T-helper 17 cell (primary cell): ENCODE measurements around the gene KLHL24. TPM values are rescaled to one million over a fixed set of nuclear protein-coding genes. Genes with fewer than 3 reads are reported as not detected.
"Not testable (repeated sequence)": the region's sequence is repeated elsewhere in the genome, so short reads cannot be mapped to it uniquely, and the experiment has no call there.

ENCODE experiments used
- ATAC-seq: fragments of 150-1000 bp; cut with Tn5 transposase; 2 replicates; pipeline ENCODE4 v1.10.0; 2021; ENCODE audit warnings: mild to moderate bottlenecking, moderate library complexity
- DNase-seq, 3 donors: peaks; one replicate each; pipeline versions ENCODE4 v3.0.0 to v3.0.0-alpha.2; 2020 to 2021
- H3K9me3 ChIP-seq: one replicate; pipeline ENCODE4 v1.7.0; 2013; ENCODE audit warnings: low read length, mild to moderate bottlenecking; ENCODE audit not compliant: control insufficient read depth, poor library complexity, severe bottlenecking
- H3K27ac Mint-ChIP-seq: one replicate; pipeline ENCODE4 v1.8.0; 2022; ENCODE audit warnings: mild to moderate bottlenecking, moderate library complexity, mixed read lengths
- H3K27me3 Mint-ChIP-seq: one replicate; pipeline ENCODE4 v1.8.0; 2022; ENCODE audit warnings: mixed read lengths
- H3K36me3 Mint-ChIP-seq: one replicate; pipeline ENCODE4 v1.8.0; 2022; ENCODE audit warnings: low read depth, mixed read lengths
- H3K4me1 Mint-ChIP-seq: one replicate; pipeline ENCODE4 v1.8.0; 2022; ENCODE audit warnings: mild to moderate bottlenecking, mixed read lengths
- H3K4me3 Mint-ChIP-seq: one replicate; pipeline ENCODE4 v1.8.0; 2022; ENCODE audit warnings: mild to moderate bottlenecking, moderate library complexity, mixed read lengths
- total RNA-seq, 4 donors: library from RNA in 2 of 4; stranded (reverse) in 2 of 4; gene quantifications; one replicate each; pipeline ENCODE4 v1.2.3 and lab custom pipeline; 2022 to 2026

KLHL24 gene
- total RNA-seq, 2 donors from 2014 or later, result 120 to 143 TPM

- Mint-ChIP-seq H3K27ac (peak overlapping the region; percentile 59), H3K27me3 (no peaks in the 10 kb centered on the region), H3K4me1 (peaks cover 25% of the 10 kb centered on the region), H3K36me3 (no peaks in the 10 kb centered on the region), H3K4me3 (peak overlapping the region; percentile 97)
- no peak for DNase-seq
- ATAC-seq, result no peak
- H3K9me3 ChIP-seq, result no peaks in the 10 kb centered on the region
Measured at GRCh38 chr3:183638101-183638852, 2.9 kb downstream of the KLHL24 start.

GRCh38 chr3:183640635-183641034 lies 5.2 kb downstream of the KLHL24 start:
- Mint-ChIP-seq H3K27ac (peak overlapping the region; percentile 57), H3K4me1 (peaks cover 19% of the 10 kb centered on the region)
- H3K9me3 ChIP-seq, H3K27me3 Mint-ChIP-seq, ATAC-seq, DNase-seq, H3K36me3 Mint-ChIP-seq, H3K4me3 Mint-ChIP-seq: not testable (repeated sequence)

GRCh38 chr3:183641882-183642281 lies 6.5 kb downstream of the KLHL24 start:
- ATAC-seq, result no peak
- Mint-ChIP-seq H3K27me3 (no peaks in the 10 kb centered on the region), H3K4me3 (no peak overlapping the region), H3K36me3 (no peaks in the 10 kb centered on the region), H3K4me1 (peaks cover 18% of the 10 kb centered on the region), H3K27ac (no peak overlapping the region)
- DNase-seq, result no peak
- no peaks in the 10 kb centered on the region for H3K9me3 ChIP-seq

- Mint-ChIP-seq H3K4me1 (peaks cover 14% of the 10 kb centered on the region), H3K27ac (no peak overlapping the region), H3K36me3 (no peaks in the 10 kb centered on the region), H3K27me3 (no peaks in the 10 kb centered on the region), H3K4me3 (no peak overlapping the region)
- no peak for ATAC-seq
- DNase-seq, result no peak
- no peaks in the 10 kb centered on the region for H3K9me3 ChIP-seq
Measured at GRCh38 chr3:183644244-183644643, 8.8 kb downstream of the KLHL24 start.

- H3K27ac Mint-ChIP-seq, result no peak overlapping the region
- no peak overlapping the region for H3K4me3 Mint-ChIP-seq
- ATAC-seq (no peak), DNase-seq (no peak)
- no peaks in the 10 kb centered on the region for H3K27me3 Mint-ChIP-seq
- H3K36me3 Mint-ChIP-seq, result no peaks in the 10 kb centered on the region
- no peaks in the 10 kb centered on the region for H3K9me3 ChIP-seq
- peaks cover 14% of the 10 kb centered on the region for H3K4me1 Mint-ChIP-seq
Measured at GRCh38 chr3:183645254-183645653, 9.8 kb downstream of the KLHL24 start.

- Mint-ChIP-seq H3K4me1 (peaks cover 2% of the 10 kb centered on the region), H3K27me3 (no peaks in the 10 kb centered on the region), H3K4me3 (no peak overlapping the region), H3K36me3 (peaks cover 16% of the 10 kb centered on the region), H3K27ac (no peak overlapping the region)
- ATAC-seq (no peak), DNase-seq (no peak)
- peaks cover 12% of the 10 kb centered on the region for H3K9me3 ChIP-seq
Measured at GRCh38 chr3:183650554-183650953, 15.1 kb downstream of the KLHL24 start.

GRCh38 chr3:183653209-183654064 lies 18.0 kb downstream of the KLHL24 start:
- Mint-ChIP-seq H3K27me3 (no peaks in the 10 kb centered on the region), H3K4me3 (no peak overlapping the region), H3K27ac (peak overlapping the region; percentile 17), H3K4me1 (peaks cover 4% of the 10 kb centered on the region), H3K36me3 (peaks cover 17% of the 10 kb centered on the region)
- H3K9me3 ChIP-seq, result peaks cover 15% of the 10 kb centered on the region
- ATAC-seq, result no peak
- DNase-seq, result no peak

- Mint-ChIP-seq H3K27ac (peak overlapping the region; percentile 39), H3K27me3 (no peaks in the 10 kb centered on the region), H3K4me1 (peaks cover 10% of the 10 kb centered on the region), H3K4me3 (peak overlapping the region; percentile 25), H3K36me3 (peaks cover 20% of the 10 kb centered on the region)
- DNase-seq (no peak), ATAC-seq (no peak)
- peaks cover 15% of the 10 kb centered on the region for H3K9me3 ChIP-seq
Measured at GRCh38 chr3:183654727-183655126, 19.3 kb downstream of the KLHL24 start.

- DNase-seq (no peak), ATAC-seq (no peak)
- Mint-ChIP-seq H3K4me1 (peaks cover 10% of the 10 kb centered on the region), H3K27ac (no peak overlapping the region), H3K36me3 (peaks cover 4% of the 10 kb centered on the region), H3K4me3 (no peak overlapping the region), H3K27me3 (no peaks in the 10 kb centered on the region)
- H3K9me3 ChIP-seq, result no peaks in the 10 kb centered on the region
Measured at GRCh38 chr3:183662099-183662498, 26.7 kb downstream of the KLHL24 start.

GRCh38 chr3:183664913-183665381 lies 29.5 kb downstream of the KLHL24 start:
- Mint-ChIP-seq H3K4me3 (no peak overlapping the region), H3K27me3 (no peaks in the 10 kb centered on the region), H3K36me3 (peaks cover 3% of the 10 kb centered on the region), H3K4me1 (peaks cover 7% of the 10 kb centered on the region), H3K27ac (no peak overlapping the region)
- no peak for ATAC-seq
- DNase-seq, result no peak
- no peaks in the 10 kb centered on the region for H3K9me3 ChIP-seq

GRCh38 chr3:183680061-183680460 lies 44.6 kb downstream of the KLHL24 start:
- H3K4me3 Mint-ChIP-seq, result no peak overlapping the region
- peaks cover 2% of the 10 kb centered on the region for H3K4me1 Mint-ChIP-seq
- H3K36me3 Mint-ChIP-seq, result peaks cover 6% of the 10 kb centered on the region
- ATAC-seq (no peak), DNase-seq (no peak)
- H3K27ac Mint-ChIP-seq, result peak overlapping the region; percentile 49
- H3K27me3 Mint-ChIP-seq, result no peaks in the 10 kb centered on the region
- H3K9me3 ChIP-seq, result no peaks in the 10 kb centered on the region

GRCh38 chr3:183687705-183688104 lies 52.3 kb downstream of the KLHL24 start:
- no peaks in the 10 kb centered on the region for H3K4me1 Mint-ChIP-seq
- H3K36me3 Mint-ChIP-seq, result no peaks in the 10 kb centered on the region
- H3K27ac Mint-ChIP-seq, result no peak overlapping the region
- H3K9me3 ChIP-seq, result no peaks in the 10 kb centered on the region
- DNase-seq (no peak), ATAC-seq (no peak)
- H3K4me3 Mint-ChIP-seq, result no peak overlapping the region
- no peaks in the 10 kb centered on the region for H3K27me3 Mint-ChIP-seq

GRCh38 chr3:183688874-183689273 lies 53.5 kb downstream of the KLHL24 start:
- Mint-ChIP-seq H3K4me1 (no peaks in the 10 kb centered on the region), H3K36me3 (no peaks in the 10 kb centered on the region), H3K4me3 (no peak overlapping the region), H3K27ac (no peak overlapping the region), H3K27me3 (no peaks in the 10 kb centered on the region)
- H3K9me3 ChIP-seq, result no peaks in the 10 kb centered on the region
- ATAC-seq (no peak), DNase-seq (no peak)
